SK-N-SH treated with all-trans-retinoic acid at 6 μM for 48 hours (cell line): ENCODE results near the gene SIRT2.

ENCODE experiments used
- ARNTL ChIP-seq: fragments of 450-650 bp; formaldehyde crosslinking; IDR thresholded peaks from 2 replicates; pipeline ENCODE4 v1.5.0; 2020; ENCODE audit warnings: low read depth, mild to moderate bottlenecking, moderate library complexity, borderline replicate concordance
- BACH2 ChIP-seq: fragments of 250-450 bp; sonication (Bioruptor Pico); IDR thresholded peaks from 2 replicates; pipeline ENCODE4 v1.9.0; 2021; ENCODE audit warnings: mild to moderate bottlenecking, borderline replicate concordance
- OSR1 ChIP-seq: fragments of 250-450 bp; sonication (Bioruptor Pico); IDR thresholded peaks from 2 replicates; pipeline ENCODE4 v1.8.0; 2022; ENCODE audit warnings: moderate library complexity, mild to moderate bottlenecking, inconsistent platforms
- RARB ChIP-seq: fragments of 250-450 bp; sonication (Bioruptor Pico); IDR thresholded peaks from 2 replicates; pipeline ENCODE4 v1.8.0; 2021; ENCODE audit warnings: mild to moderate bottlenecking, moderate library complexity
- ZC3H10 ChIP-seq: fragments of 250-450 bp; sonication (Bioruptor Pico); IDR thresholded peaks from 2 replicates; pipeline ENCODE4 v1.5.1; 2021; ENCODE audit warnings: mild to moderate bottlenecking, moderate library complexity
- TF ChIP-seq, protein P1 (sequence below): fragments of 250-450 bp; sonication (Bioruptor Pico); IDR thresholded peaks from 2 replicates; pipeline ENCODE4 v1.5.1; 2020; ENCODE audit warnings: low read depth, mild to moderate bottlenecking, moderate library complexity
- TF ChIP-seq, protein P2 (sequence below): fragments of 250-450 bp; sonication (Bioruptor Pico); IDR thresholded peaks from 2 replicates; pipeline ENCODE4 v1.8.0; 2021; ENCODE audit warnings: low read depth, mild to moderate bottlenecking, moderate library complexity, borderline replicate concordance
- TF ChIP-seq, protein P3 (sequence below): fragments of 250-450 bp; sonication (Bioruptor Pico); IDR thresholded peaks from 2 replicates; pipeline ENCODE4 v1.8.0; 2020; ENCODE audit warnings: mild to moderate bottlenecking, moderate library complexity, borderline replicate concordance

DNA sequence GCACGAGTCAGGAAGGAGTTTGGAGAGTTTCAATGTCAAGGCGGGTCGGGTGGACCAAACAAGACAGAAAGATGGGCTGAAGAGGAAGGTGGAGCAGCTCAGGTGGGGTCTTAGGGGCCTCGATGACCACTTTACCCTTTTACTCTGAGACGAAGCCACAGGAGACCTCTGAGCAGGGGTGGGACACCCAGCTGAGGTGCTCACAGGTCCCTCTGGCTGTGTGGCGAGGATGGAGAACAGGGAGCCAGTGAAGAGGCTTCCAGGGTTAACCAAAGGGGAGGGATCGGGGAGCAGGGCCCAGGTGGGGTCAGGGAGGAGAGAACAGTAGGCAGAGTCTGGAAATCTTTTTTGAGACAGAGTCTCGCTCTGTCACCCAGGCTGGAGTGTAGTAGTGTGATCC lies 14.5 kb upstream of the SIRT2 start:
- TF ChIP-seq, protein P1, sequence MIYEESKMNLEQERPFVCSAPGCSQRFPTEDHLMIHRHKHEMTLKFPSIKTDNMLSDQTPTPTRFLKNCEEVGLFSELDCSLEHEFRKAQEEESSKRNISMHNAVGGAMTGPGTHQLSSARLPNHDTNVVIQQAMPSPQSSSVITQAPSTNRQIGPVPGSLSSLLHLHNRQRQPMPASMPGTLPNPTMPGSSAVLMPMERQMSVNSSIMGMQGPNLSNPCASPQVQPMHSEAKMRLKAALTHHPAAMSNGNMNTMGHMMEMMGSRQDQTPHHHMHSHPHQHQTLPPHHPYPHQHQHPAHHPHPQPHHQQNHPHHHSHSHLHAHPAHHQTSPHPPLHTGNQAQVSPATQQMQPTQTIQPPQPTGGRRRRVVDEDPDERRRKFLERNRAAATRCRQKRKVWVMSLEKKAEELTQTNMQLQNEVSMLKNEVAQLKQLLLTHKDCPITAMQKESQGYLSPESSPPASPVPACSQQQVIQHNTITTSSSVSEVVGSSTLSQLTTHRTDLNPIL: no peak
- TF ChIP-seq OSR1 (CRISPR knock-in tag): no peak
- TF ChIP-seq ZC3H10 (CRISPR knock-in tag): no peak
- TF ChIP-seq ARNTL (CRISPR knock-in tag): no peak
- TF ChIP-seq BACH2 (CRISPR knock-in tag): no peak
- no peak for TF ChIP-seq RARB (CRISPR knock-in tag)
- TF ChIP-seq, protein P2, sequence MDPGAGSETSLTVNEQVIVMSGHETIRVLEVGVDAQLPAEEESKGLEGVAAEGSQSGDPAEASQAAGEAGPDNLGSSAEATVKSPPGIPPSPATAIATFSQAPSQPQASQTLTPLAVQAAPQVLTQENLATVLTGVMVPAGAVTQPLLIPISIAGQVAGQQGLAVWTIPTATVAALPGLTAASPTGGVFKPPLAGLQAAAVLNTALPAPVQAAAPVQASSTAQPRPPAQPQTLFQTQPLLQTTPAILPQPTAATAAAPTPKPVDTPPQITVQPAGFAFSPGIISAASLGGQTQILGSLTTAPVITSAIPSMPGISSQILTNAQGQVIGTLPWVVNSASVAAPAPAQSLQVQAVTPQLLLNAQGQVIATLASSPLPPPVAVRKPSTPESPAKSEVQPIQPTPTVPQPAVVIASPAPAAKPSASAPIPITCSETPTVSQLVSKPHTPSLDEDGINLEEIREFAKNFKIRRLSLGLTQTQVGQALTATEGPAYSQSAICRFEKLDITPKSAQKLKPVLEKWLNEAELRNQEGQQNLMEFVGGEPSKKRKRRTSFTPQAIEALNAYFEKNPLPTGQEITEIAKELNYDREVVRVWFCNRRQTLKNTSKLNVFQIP (CRISPR knock-in tag): no peak
- TF ChIP-seq, protein P3, sequence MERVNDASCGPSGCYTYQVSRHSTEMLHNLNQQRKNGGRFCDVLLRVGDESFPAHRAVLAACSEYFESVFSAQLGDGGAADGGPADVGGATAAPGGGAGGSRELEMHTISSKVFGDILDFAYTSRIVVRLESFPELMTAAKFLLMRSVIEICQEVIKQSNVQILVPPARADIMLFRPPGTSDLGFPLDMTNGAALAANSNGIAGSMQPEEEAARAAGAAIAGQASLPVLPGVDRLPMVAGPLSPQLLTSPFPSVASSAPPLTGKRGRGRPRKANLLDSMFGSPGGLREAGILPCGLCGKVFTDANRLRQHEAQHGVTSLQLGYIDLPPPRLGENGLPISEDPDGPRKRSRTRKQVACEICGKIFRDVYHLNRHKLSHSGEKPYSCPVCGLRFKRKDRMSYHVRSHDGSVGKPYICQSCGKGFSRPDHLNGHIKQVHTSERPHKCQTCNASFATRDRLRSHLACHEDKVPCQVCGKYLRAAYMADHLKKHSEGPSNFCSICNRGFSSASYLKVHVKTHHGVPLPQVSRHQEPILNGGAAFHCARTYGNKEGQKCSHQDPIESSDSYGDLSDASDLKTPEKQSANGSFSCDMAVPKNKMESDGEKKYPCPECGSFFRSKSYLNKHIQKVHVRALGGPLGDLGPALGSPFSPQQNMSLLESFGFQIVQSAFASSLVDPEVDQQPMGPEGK (CRISPR knock-in tag): no peak
